ENCODE data around the gene TK2. TPM values are rescaled to one million over a fixed set of nuclear protein-coding genes. Genes with fewer than 3 reads are reported as not detected.
A peak's percentile ranks its signal among the peaks of the same experiment; 100 is the strongest.

TK2 gene
- total RNA-seq, 1 experiment from 2014 or later: 5.0 TPM

DNA sequence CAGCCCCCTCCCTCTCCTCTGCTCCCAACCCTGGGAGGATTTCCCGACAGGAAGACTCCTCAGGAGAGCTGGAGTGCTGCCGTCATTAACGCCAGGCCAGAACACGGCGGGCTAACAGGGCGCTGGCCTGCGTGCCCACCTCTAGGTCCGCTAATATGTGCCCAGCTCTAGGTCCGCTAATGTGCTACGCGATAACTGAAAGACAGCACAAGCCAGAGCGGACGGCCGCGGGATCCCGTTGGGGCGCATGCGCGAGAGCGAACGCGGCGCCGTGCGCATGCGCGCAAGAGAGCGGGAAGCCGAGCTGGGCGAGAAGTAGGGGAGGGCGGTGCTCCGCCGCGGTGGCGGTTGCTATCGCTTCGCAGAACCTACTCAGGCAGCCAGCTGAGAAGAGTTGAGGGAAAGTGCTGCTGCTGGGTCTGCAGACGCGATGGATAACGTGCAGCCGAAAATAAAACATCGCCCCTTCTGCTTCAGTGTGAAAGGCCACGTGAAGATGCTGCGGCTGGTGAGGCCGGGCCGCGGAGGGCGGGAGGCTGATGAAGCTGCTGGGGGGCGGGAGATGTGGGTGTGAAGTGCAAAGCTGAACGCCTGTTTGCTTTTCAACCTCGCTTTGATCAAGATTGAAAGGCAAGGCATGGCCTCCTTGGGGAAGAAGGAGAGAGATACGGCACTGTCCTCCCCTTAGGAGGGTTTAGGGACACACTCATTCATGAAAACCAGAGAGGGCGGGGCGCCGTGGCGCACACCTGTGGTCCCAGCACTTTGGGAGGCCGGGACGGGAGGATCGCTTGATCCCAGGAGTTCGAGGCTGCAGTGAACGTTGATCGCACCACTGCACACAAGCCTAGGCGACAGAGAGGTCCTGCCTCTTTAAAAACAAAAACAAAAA, 2.6 kb upstream of the TK2 start, which contains the start of gene CKLF (continued):
- TF ChIP-seq, protein P1, sequence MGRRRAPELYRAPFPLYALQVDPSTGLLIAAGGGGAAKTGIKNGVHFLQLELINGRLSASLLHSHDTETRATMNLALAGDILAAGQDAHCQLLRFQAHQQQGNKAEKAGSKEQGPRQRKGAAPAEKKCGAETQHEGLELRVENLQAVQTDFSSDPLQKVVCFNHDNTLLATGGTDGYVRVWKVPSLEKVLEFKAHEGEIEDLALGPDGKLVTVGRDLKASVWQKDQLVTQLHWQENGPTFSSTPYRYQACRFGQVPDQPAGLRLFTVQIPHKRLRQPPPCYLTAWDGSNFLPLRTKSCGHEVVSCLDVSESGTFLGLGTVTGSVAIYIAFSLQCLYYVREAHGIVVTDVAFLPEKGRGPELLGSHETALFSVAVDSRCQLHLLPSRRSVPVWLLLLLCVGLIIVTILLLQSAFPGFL (CRISPR knock-in tag; IDR thresholded peaks at IDR 0.05; ENCODE audit: borderline replicate concordance): no peak
- TF ChIP-seq, protein P2, sequence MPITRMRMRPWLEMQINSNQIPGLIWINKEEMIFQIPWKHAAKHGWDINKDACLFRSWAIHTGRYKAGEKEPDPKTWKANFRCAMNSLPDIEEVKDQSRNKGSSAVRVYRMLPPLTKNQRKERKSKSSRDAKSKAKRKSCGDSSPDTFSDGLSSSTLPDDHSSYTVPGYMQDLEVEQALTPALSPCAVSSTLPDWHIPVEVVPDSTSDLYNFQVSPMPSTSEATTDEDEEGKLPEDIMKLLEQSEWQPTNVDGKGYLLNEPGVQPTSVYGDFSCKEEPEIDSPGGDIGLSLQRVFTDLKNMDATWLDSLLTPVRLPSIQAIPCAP (CRISPR knock-in tag; IDR thresholded peaks at IDR 0.05): peak; percentile 94
- TF ChIP-seq ZNF219 (CRISPR knock-in tag; IDR thresholded peaks at IDR 0.05; ENCODE audit: borderline replicate concordance) (no peak; the same call in 1 of the 2 replicates), SMAD4 (CRISPR knock-in tag; IDR thresholded peaks at IDR 0.05) (peak; percentile 86), NR1H2 (CRISPR knock-in tag; IDR thresholded peaks at IDR 0.05) (0 out of 2 replicates have a peak, but pooled peaks have one; percentile 55), ZNF416 (CRISPR knock-in tag; IDR thresholded peaks at IDR 0.05) (no peak; the same call in 1 of the 2 replicates), IRF2 (CRISPR knock-in tag; IDR thresholded peaks at IDR 0.05; ENCODE audit: borderline replicate concordance, low read depth) (peak; percentile 88; the same call in 1 of the 2 replicates), NR3C1 (CRISPR knock-in tag; conservative IDR thresholded peaks at IDR 0.05; ENCODE audit: low read depth) (peak; percentile 87; the same call in 1 of the 2 replicates), ZBTB21 (CRISPR knock-in tag; IDR thresholded peaks at IDR 0.05; ENCODE audit: borderline replicate concordance) (peak; percentile 91), ELF4 (CRISPR knock-in tag; IDR thresholded peaks at IDR 0.05; ENCODE audit: low read depth) (peak; percentile 77; the same call in 1 of the 2 replicates), RORB (CRISPR knock-in tag; IDR thresholded peaks at IDR 0.05) (no peak), JUN (CRISPR knock-in tag; IDR thresholded peaks at IDR 0.05) (peak; percentile 94), EMX1 (CRISPR knock-in tag; IDR thresholded peaks at IDR 0.05) (no peak), PRRX2 (CRISPR knock-in tag; IDR thresholded peaks at IDR 0.05) (no peak), TEAD1 (CRISPR knock-in tag; IDR thresholded peaks at IDR 0.05) (peak; percentile 98), FOXK1 (CRISPR knock-in tag; IDR thresholded peaks at IDR 0.05) (peak; percentile 95)
- TF ChIP-seq, protein P3, sequence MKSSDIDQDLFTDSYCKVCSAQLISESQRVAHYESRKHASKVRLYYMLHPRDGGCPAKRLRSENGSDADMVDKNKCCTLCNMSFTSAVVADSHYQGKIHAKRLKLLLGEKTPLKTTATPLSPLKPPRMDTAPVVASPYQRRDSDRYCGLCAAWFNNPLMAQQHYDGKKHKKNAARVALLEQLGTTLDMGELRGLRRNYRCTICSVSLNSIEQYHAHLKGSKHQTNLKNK (CRISPR knock-in tag; IDR thresholded peaks at IDR 0.05): no peak
- TF ChIP-seq, protein P4, sequence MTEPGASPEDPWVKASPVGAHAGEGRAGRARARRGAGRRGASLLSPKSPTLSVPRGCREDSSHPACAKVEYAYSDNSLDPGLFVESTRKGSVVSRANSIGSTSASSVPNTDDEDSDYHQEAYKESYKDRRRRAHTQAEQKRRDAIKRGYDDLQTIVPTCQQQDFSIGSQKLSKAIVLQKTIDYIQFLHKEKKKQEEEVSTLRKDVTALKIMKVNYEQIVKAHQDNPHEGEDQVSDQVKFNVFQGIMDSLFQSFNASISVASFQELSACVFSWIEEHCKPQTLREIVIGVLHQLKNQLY (CRISPR knock-in tag; IDR thresholded peaks at IDR 0.05): peak; percentile 97
- TF ChIP-seq, protein P5, sequence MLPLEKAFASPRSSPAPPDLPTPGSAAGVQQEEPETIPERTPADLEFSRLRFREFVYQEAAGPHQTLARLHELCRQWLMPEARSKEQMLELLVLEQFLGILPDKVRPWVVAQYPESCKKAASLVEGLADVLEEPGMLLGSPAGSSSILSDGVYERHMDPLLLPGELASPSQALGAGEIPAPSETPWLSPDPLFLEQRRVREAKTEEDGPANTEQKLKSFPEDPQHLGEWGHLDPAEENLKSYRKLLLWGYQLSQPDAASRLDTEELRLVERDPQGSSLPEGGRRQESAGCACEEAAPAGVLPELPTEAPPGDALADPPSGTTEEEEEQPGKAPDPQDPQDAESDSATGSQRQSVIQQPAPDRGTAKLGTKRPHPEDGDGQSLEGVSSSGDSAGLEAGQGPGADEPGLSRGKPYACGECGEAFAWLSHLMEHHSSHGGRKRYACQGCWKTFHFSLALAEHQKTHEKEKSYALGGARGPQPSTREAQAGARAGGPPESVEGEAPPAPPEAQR (CRISPR knock-in tag; IDR thresholded peaks at IDR 0.05): no peak
- TF ChIP-seq, protein P6, sequence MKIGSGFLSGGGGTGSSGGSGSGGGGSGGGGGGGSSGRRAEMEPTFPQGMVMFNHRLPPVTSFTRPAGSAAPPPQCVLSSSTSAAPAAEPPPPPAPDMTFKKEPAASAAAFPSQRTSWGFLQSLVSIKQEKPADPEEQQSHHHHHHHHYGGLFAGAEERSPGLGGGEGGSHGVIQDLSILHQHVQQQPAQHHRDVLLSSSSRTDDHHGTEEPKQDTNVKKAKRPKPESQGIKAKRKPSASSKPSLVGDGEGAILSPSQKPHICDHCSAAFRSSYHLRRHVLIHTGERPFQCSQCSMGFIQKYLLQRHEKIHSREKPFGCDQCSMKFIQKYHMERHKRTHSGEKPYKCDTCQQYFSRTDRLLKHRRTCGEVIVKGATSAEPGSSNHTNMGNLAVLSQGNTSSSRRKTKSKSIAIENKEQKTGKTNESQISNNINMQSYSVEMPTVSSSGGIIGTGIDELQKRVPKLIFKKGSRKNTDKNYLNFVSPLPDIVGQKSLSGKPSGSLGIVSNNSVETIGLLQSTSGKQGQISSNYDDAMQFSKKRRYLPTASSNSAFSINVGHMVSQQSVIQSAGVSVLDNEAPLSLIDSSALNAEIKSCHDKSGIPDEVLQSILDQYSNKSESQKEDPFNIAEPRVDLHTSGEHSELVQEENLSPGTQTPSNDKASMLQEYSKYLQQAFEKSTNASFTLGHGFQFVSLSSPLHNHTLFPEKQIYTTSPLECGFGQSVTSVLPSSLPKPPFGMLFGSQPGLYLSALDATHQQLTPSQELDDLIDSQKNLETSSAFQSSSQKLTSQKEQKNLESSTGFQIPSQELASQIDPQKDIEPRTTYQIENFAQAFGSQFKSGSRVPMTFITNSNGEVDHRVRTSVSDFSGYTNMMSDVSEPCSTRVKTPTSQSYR (CRISPR knock-in tag; IDR thresholded peaks at IDR 0.05): peak; percentile 96
- TF ChIP-seq, protein P7, sequence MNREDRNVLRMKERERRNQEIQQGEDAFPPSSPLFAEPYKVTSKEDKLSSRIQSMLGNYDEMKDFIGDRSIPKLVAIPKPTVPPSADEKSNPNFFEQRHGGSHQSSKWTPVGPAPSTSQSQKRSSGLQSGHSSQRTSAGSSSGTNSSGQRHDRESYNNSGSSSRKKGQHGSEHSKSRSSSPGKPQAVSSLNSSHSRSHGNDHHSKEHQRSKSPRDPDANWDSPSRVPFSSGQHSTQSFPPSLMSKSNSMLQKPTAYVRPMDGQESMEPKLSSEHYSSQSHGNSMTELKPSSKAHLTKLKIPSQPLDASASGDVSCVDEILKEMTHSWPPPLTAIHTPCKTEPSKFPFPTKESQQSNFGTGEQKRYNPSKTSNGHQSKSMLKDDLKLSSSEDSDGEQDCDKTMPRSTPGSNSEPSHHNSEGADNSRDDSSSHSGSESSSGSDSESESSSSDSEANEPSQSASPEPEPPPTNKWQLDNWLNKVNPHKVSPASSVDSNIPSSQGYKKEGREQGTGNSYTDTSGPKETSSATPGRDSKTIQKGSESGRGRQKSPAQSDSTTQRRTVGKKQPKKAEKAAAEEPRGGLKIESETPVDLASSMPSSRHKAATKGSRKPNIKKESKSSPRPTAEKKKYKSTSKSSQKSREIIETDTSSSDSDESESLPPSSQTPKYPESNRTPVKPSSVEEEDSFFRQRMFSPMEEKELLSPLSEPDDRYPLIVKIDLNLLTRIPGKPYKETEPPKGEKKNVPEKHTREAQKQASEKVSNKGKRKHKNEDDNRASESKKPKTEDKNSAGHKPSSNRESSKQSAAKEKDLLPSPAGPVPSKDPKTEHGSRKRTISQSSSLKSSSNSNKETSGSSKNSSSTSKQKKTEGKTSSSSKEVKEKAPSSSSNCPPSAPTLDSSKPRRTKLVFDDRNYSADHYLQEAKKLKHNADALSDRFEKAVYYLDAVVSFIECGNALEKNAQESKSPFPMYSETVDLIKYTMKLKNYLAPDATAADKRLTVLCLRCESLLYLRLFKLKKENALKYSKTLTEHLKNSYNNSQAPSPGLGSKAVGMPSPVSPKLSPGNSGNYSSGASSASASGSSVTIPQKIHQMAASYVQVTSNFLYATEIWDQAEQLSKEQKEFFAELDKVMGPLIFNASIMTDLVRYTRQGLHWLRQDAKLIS (CRISPR knock-in tag; IDR thresholded peaks at IDR 0.05; ENCODE audit: borderline replicate concordance): peak; percentile 97
- TF ChIP-seq, protein P8, sequence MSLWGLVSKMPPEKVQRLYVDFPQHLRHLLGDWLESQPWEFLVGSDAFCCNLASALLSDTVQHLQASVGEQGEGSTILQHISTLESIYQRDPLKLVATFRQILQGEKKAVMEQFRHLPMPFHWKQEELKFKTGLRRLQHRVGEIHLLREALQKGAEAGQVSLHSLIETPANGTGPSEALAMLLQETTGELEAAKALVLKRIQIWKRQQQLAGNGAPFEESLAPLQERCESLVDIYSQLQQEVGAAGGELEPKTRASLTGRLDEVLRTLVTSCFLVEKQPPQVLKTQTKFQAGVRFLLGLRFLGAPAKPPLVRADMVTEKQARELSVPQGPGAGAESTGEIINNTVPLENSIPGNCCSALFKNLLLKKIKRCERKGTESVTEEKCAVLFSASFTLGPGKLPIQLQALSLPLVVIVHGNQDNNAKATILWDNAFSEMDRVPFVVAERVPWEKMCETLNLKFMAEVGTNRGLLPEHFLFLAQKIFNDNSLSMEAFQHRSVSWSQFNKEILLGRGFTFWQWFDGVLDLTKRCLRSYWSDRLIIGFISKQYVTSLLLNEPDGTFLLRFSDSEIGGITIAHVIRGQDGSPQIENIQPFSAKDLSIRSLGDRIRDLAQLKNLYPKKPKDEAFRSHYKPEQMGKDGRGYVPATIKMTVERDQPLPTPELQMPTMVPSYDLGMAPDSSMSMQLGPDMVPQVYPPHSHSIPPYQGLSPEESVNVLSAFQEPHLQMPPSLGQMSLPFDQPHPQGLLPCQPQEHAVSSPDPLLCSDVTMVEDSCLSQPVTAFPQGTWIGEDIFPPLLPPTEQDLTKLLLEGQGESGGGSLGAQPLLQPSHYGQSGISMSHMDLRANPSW (CRISPR knock-in tag; conservative IDR thresholded peaks at IDR 0.05; ENCODE audit: low read depth): no peak; the same call in 1 of the 2 replicates
